Endothelial cell of hepatic sinusoid (primary cell): Measurements from ENCODE around the gene WTIP.

Experiments used
- in situ Hi-C: cut with HindIII; loops from 2 replicates; pipeline ENCODE4 v1.10.0; 2017; ENCODE audit warnings: low sequenced_read_pairs

WTIP gene

DNA sequence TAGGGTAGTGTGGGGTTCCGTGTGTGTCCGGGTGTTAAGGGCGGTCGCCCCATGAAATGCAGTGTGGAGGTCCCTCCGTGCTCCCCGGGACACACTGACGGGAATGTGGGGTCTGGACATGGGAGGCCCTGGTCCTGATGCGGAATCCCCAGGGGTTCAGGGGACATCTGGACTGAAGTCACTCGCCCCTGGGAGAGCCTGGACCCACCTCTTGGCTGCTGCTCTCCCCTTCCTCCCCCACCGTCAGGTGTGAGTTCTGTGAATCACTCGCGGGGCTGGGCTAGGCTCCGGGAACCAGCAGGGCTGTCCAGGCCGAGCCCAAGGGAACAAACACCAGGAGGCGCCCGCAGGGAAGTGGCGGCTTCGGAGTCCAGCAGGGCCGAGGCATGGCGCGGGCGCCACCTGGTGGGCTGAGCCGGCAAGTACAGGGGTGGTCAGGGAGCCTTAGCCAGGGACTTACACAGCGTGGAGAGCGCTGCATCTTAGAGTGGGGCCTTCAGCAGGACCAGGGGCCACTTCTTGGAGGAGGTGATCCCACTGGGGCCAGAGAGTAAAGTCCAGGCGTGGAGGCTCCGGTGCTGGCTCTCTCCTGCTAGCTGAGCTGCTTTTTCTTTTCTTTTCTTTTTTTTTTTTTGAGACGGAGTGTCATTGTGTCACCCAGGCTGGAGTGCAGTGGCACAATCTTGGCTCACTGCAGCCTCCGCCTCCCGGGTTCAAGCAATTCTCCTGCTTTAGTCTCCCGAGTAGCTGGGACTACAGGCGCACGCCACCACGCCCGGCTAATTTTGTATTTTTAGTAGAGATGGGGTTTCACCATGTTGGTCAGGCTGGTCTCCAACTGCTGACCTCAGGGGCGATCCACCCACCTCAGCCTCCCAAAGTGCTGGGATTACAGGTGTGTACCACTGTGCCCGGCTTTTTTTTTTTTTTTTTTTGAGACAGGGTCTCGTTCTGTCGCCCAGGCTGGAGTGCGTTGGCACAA is 20.1 kb downstream of the WTIP start:
- in situ Hi-C loops: no loop called here

DNA sequence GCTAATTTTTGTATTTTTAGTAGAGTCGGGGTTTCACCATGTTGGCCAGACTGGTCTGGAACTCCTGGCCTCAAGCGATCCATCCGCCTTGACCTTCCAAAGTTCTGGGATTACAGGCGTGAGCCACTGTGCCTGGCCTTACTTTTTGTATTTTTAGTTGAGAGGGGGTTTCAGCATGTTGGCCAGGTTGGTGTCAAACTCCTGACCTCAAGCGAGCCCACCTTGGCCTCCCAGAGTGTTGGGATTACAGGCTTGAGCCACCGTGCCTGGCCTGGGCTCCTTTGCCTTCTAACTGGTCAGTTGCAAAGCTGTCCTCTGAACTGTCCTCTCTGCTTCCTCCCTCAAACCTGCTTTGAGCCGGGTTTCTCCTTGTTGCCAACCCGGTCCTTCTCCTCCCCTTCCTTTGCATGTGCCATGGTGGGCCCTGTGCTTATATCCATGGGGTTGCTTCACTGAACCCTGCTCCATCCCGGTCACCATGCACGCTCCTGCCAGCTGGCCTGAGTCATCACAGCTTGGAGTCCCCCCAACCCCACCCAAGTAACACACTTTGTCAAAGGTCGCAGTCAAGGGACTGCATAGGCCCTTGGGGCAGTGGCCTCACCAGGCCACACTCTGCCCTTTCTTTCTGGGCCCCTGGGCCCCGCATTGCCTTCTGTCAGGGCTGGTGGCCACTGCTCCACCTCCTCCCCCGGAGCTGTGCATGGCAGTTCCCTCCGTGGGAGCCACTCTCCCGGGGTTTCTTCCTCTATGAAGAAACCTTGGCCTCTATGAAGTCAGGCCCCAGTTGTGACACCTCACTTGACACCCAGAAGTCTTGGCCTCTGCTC is 21.2 kb downstream of the WTIP start:
- in situ Hi-C loops: no loop called here

DNA sequence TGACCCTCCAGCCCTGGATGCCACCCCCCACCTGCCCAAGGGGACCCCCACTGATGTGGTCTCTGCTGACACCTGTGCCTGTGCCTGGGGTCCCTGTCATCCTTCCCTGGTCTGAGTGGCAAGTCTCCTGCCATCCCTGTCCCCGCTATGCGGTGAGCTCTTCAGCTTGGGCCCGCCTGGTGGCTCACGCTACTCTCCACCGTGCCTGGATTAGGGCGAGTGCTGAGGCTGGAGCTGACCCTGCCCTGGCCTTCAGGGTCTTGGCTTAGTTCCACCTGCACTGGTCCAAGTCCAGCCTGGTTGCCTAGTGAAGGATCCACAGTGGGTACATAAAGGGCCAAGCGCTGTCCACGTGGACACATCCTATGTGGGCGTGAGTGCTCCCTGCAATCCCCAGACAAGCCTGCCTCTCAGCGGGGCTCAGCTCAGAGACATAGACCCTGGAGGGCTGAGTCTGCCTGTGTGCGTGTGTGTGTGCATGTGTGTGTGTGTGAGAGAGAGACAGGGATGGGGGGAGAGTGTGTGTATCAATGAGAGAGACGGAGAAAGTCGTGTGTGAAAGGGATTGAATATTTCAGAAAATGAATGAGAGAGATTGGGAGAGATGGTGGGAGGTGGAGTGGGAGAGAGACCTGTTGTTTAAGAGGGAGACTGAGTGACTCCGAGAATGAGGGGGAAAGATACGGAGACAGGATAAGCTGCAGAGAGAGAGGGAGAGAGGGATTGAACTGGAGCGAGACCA is 22.1 kb downstream of the WTIP start:
- in situ Hi-C loops: no loop called here

DNA sequence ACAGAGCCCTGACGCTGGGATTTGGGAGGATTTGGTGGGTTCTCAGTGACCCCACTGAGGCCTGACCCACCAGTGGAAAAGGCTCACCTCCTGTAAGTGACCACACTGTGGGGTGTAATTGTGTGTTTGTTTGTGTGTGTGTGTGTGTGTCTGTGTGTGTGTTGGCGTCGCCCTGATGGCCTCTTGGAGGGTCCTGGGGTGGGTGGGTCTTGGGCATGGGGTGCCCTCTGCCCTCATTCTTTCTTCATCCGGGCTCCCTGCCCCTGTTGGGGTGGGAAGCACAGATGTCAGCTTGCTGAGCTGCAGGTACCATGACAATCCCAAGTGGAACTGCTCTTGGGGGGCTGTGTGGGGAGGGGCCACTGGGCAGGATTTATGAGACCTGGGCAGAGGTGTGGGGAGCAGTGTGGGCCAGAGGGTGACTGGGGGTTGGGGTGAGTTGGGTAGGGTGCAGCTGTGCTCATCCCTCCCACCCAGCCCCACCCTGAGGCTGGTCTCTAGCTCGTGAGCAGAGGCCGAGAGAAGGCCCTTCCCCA is 22.8 kb downstream of the WTIP start:
- in situ Hi-C loops: no loop called here

DNA sequence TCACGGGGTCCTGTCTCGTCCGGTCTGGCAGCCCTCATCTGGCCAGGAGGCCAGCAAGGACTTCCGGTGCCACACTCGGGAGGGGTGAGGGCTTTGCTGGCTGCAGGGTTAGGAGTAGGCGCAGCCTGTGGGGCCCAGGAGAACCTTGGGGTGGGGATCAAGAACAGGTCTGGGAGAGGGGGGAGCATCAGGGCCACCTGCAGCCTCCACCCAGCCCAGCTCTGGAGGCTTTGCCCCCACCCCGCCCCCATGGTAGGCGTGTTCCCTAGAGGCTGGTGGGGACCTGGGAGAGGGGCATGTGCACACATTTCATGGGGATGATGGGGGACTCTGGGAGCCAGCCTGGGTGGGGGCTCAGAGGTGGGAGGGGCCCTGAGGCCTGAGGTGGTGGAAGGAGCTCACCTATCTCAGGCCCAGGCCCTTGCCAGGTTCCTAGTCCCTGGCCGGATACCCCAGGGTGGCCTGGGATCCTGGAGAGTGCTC is 23.3 kb downstream of the WTIP start:
- in situ Hi-C loops: no loop called here

DNA sequence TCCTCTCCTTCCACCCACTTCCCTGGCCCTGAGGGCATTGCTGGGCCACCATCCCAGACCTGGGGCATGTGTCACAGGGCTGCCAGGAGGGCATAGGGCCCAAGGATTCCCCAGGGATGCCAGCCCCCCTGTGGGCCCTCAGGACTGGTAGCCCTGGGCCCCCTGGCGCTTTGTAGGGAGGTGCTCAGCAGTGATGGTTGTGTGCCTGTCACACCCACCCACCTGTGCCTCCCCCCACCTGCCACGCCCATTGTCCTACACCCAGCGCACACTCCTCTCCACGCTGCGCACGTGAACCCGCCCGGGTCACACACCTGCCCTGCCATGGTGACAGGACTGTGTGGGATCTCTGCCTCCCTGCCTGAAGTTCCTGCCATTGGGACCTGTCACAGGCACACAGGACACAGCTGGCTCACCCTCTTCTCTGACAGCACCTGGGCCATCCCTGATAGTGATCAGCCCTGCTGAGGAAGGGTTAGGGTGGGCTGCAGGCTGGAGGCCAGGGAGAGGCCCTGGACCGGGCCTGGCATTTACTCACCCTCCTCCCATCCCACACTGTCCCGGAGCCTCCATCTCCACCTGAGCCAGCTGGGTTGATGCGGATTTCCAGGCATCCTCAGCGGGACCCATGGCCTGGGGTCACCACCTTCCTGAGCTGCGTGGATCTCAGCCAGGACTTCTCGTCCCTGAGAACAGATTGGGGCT is 23.9 kb downstream of the WTIP start:
- in situ Hi-C loops: no loop called here

DNA sequence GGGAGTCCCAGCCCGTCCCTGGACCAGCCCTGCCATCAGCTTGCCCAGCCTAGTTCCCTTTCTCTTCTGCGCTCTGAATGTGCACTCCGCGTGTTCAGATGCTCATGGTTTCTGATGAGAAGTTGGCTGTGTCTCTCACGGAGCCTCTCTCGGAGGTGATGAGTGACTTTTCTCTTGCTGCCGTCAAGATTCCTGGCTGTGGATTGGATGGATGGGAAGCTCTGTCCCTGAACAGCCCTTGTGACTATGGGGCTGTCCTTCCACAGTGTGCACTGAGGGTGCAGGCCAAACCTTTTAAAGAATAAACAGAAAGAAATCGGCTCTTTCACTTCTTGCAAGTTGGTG is 24.4 kb downstream of the WTIP start:
- in situ Hi-C loops: no loop called here

DNA sequence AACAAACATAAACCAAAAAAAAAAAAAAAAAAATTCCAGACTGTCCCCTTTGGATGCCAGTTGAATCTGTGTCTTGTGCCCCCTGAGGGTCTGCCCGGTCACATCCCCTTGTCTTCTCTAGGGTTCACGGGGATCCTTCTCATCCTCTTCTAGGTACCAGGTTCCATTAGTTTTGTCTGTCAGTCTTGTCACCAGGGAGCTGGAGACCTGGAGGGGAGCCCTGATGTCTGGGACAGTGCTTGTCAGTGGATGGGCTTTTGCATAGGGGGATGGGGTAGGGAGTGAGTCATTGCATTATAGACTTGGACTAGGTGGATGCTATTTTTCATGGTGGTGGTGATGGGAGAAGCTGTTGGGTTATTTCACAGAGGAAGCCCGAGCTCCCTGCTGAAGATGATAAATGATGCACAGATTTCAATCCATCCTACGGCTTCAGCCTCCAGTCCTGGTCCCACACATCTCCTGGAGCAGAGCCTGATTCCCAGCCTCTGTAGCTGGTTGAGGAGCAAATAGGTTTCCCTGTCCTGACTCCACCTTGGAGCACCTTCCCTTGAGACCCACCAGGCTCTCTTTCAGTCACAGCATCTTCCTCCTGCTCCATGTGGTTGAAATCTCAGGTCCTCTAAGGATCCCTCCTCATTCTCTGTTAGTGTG is 26.0 kb downstream of the WTIP start:
- in situ Hi-C loops: no loop called here

DNA sequence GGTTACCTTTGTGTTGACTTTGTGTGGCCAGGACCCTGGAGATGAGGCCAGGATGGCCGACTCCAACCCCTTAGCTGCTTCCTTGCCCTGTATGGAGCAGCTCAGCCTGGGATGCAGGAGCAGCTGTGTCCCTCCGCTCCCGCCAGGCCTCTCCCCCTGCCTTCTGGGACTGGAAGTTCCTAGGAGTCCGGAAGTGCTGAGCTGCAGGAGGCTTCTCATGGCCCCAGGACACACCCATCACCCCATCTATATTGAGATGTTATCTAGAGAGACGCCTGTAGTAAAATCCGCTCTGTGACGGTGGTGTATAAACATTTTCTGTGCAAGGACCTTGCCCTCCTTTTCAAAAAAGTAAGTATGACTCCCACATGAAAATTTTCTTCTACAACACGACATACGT is 27.0 kb downstream of the WTIP start:
- in situ Hi-C loops: no loop called here

DNA sequence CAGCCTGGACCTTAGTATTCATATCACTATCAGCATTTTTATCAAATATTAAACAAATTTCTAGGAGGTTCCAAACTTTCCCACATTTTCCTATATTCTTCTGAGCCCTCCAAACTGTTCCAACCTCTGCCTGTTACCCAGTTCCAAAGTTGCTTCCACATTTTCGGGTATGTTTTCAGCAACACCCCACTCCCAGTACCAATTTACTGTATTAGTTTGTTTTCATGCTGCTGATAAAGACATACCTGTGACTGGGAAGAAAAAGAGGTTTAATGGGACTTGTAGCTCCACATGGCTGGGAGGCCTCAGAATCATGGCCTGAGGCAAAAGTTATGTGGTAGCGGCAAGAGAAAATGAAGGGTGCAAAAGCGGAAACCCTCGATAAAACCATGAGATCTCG is 29.3 kb downstream of the WTIP start:
- in situ Hi-C loops: loop anchor here (5.0 kb wide), 1 partner anchor 64 kb away; no protein-coding TSS in a partner anchor

DNA sequence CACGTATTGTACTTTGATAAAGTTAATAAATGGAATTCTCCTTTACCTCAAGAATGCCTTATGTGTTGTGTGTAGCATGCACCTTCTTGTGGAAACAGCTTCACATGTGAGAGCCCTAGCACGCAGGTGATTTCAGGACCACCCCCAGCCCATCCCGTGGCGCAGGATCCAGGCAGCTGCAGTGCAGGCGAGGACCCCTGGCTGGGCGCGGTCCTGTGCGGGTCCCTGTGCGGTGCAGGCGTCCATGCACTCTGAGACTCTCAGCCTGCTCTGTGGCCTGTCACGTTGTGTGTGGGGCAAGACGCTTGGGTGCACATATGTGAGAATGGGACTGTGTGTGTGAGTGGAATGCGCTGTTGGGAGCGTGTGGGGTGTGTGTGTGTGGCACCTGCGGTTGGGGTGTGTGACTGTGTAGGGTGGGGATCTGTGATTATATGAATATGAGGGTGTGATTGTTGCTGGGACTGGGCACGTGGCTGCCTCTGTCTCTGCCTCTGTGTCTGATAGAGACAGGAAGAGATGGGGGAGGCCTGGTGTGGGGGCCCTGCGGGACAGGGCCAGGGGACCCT is 30.8 kb downstream of the WTIP start:
- in situ Hi-C loops: loop anchor here (5.0 kb wide), 1 partner anchor 65 kb away; no protein-coding TSS in a partner anchor

DNA sequence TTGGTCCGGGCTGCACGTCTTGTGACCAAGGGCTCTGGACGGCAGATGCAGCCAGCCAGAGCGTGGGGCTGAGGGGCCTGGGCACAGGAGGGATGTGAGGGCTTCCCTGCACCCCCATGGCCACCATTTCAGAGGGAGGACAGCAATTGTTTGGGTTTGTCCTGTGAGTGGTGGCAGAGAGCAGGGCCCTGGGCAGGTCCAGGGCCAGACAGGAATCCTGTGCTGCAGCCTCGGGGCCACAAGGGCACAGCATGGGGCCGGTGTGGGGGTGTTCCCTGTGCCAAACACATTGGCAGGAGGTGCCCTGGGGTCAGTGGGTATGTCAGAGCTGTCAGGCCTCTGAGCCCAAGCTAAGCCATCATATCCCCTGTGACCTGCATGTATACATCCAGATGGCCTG is 32.2 kb downstream of the WTIP start:
- in situ Hi-C loops: loop anchor here (5.0 kb wide), 1 partner anchor 66 kb away; no protein-coding TSS in a partner anchor

DNA sequence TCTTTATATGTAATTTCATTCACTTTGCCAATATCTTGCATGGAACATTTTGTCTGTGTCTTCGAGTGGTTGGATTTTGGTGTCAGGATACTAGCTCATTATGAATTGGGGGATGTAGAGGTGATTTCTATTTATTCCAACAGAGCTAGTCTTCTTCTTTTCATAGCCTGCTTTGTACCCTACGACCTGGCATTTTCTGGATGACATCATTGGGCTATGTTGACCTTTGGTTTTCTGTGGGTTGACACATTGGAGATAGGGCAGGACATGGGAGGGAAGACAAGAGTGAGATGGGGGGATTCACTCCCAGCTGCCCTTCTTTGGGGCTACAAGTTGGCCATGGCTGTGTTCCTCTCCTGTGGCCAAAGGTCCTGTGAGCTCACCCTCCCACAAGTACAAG is 38.0 kb downstream of the WTIP start:
- in situ Hi-C loops: no loop called here

DNA sequence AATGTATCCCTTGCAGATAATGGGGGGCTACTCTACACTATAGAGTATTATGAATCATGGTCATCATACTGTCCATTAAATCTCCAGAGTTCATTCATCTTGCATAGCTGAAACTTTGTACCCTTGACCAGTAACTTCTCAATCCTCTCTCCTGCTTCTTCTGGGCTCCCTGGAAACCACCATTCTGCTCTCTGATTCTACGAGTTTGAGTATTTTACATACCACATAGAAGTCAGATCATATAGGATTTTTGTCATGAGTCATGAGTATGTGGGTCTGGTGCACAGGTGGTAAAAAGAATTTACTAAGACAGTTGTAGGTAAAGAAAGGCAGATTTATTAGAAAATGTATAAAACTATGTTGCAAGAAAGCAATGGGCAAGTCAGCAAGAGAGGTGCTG is 41.9 kb downstream of the WTIP start:
- in situ Hi-C loops: no loop called here

DNA sequence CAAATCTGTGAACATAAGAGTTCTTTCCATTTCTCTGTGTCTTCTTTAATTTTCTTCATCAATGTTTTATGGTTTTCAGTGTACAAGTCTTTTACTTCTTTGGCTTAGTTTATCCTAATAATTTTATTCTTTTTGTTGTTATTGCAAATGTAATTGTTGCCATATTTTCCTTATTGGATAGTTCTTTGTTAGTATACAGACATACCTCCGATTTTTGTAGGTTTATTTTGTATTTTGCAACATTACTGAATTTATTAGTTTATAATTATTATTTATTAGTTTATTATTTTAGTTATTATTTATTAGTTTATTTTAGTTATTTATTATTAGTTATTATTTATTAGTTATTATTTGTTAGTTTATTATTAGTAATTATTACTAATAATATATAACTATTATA is 43.4 kb downstream of the WTIP start:
- in situ Hi-C loops: no loop called here

DNA sequence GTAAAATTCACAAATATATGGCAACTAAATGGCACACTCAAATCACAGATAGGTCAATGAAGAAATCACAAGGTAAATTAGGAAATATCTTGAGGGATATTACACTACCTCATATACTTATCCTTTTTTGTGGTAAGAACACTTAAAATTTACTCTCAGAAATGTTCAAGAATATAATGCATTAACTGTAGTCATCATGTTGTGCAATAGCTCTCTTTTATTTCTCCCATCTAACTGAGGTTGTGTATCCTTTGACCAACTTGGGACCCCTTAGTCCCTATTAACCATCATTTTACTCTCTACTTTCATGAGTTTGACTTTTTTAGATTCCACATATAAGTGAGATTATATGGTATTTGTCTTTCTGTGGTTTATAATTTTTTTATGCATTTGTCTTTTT is 52.6 kb downstream of the WTIP start:
- in situ Hi-C loops: loop anchor here (5.0 kb wide), 1 partner anchor 83 kb away; no protein-coding TSS in a partner anchor

DNA sequence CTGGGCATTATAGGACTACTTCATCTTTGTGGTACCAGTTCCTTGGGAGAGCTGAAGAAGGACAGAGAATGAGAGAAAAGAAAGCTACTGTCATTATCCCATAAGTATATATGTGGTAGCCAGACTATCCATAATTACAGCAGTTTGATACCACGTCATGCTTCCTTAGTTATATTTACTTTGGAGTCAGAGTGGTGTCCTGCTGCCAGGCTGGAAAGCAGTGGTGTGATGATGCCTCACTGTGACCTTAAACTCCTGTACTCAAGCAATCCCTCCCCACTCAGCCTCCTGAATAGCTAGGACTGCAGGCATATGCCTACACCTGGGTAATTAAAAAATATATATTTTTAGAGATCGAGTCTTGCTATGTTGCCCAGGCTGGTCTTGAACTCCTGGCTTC is 57.8 kb downstream of the WTIP start:
- in situ Hi-C loops: no loop called here

DNA sequence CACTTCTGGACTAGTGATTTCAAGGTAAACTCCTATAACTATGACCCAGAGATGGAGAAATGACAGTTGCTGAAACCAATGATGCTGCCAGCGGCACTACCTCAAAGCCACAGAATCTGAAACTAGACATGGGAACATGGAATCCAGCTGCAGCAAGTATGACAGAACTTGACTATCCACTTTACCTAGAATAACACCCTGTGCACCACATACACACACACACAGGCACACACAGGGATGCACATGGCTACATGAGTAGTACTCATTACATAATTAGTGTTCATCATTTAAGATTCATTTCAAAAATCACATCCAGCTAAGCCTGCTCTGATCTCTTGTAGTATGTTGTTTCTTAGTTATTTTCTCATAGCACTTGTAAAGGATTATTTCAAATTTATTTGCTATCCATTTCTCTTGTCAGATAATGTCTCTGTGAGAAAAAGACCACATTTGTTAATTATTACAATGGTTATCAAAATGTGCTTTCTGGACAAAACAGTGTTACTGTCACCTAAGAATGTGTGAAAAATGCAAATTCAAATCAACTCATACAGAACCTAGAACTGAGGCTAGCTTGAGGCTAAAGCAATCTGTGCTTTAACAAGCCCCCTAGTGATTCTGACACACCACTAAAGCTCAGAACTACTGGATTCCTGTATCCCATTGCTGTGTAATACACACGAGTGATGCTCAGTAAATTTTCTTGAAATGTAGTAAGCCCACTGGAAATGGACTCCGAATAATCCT is 59.4 kb downstream of the WTIP start:
- in situ Hi-C loops: no loop called here
